Panc1 (cell line): ENCODE measurements around the gene NPEPL1.

Experiments used
- POLR2AphosphoS5 ChIP-seq: IDR thresholded peaks from 2 replicates; pipeline ENCODE4 v1.6.1; 2012; ENCODE audit warnings: mild to moderate bottlenecking, low read depth, low read length, moderate library complexity
- SIN3A ChIP-seq: IDR thresholded peaks from 2 replicates; pipeline ENCODE4 v1.6.1; 2012; ENCODE audit warnings: low read depth, mild to moderate bottlenecking, low read length, moderate library complexity, borderline replicate concordance; ENCODE audit not compliant: insufficient read depth
- TCF7L2 ChIP-seq: IDR thresholded peaks from 2 replicates; pipeline ENCODE4 v1.6.1; 2011; ENCODE audit warnings: mild to moderate bottlenecking, low read depth, low read length, inconsistent platforms
- TF ChIP-seq, protein P1 (sequence below): fragments of 450-650 bp; IDR thresholded peaks from 2 replicates; pipeline ENCODE4 v1.5.1; 2017; ENCODE audit warnings: mild to moderate bottlenecking

GRCh38 chr20:58658760-58659159, 33.8 kb upstream of the NPEPL1 start:
- TF ChIP-seq TCF7L2 (no peak), POLR2AphosphoS5 (no peak), SIN3A (no peak)
- TF ChIP-seq, protein P1, sequence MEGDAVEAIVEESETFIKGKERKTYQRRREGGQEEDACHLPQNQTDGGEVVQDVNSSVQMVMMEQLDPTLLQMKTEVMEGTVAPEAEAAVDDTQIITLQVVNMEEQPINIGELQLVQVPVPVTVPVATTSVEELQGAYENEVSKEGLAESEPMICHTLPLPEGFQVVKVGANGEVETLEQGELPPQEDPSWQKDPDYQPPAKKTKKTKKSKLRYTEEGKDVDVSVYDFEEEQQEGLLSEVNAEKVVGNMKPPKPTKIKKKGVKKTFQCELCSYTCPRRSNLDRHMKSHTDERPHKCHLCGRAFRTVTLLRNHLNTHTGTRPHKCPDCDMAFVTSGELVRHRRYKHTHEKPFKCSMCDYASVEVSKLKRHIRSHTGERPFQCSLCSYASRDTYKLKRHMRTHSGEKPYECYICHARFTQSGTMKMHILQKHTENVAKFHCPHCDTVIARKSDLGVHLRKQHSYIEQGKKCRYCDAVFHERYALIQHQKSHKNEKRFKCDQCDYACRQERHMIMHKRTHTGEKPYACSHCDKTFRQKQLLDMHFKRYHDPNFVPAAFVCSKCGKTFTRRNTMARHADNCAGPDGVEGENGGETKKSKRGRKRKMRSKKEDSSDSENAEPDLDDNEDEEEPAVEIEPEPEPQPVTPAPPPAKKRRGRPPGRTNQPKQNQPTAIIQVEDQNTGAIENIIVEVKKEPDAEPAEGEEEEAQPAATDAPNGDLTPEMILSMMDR, result no peak
